KOPT-K1 (cell line): Measurements from ENCODE around the gene FRS3.

Source experiments
- H3K27ac ChIP-seq: fragments of 200-600 bp; sonication (generic); 2 replicates; pipeline ENCODE4 v1.5.1; 2016; ENCODE audit warnings: antibody characterized with exemption, mild to moderate bottlenecking, low read depth, low read length; ENCODE audit not compliant: poor library complexity, severe bottlenecking
- H3K36me3 ChIP-seq: fragments of 200-600 bp; sonication (generic); 2 replicates; pipeline ENCODE4 v1.5.1; 2017; ENCODE audit warnings: antibody characterized with exemption, mild to moderate bottlenecking, low read length, moderate library complexity; ENCODE audit not compliant: insufficient read depth
- H3K9me3 ChIP-seq: fragments of 200-600 bp; sonication (generic); 2 replicates; pipeline ENCODE4 v1.5.1; 2017; ENCODE audit warnings: antibody characterized with exemption, low read length, mild to moderate bottlenecking; ENCODE audit not compliant: insufficient read depth, poor library complexity, severe bottlenecking

FRS3 gene

GRCh38 chr6:41733360-41733706 lies 46.4 kb downstream of the FRS3 start:
- Histone ChIP-seq H3K27ac (peak overlapping the region; percentile 49), H3K9me3 (no peaks in the 10 kb centered on the region), H3K36me3 (no peaks in the 10 kb centered on the region)

- H3K27ac ChIP-seq: peak overlapping the region; percentile 49
- no peaks in the 10 kb centered on the region for H3K9me3 ChIP-seq
- no peaks in the 10 kb centered on the region for H3K36me3 ChIP-seq
Measured at GRCh38 chr6:41732591-41733359, 46.9 kb downstream of the FRS3 start.

DNA sequence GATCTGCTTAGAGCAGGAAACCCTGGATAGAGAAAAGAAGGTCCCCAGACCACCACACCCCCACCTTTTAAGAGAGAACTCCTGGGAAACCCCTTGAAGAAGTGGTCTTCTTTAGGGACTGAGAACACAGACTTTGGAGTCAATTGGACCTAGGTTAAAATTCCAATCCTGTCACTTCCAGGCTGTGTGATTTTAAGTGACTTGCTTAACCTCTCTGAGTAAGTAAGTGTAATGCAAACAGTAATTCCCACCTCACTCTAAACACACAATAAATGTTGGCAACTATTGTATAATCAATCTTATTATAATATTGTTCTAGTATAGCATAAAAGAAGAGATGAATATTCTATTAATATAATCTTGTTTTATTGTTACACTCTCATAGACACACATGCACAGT lies 47.6 kb downstream of the FRS3 start:
- Histone ChIP-seq H3K27ac (no peak overlapping the region), H3K36me3 (no peaks in the 10 kb centered on the region), H3K9me3 (no peaks in the 10 kb centered on the region)

- no peaks in the 10 kb centered on the region for H3K36me3 ChIP-seq
- H3K27ac ChIP-seq: no peak overlapping the region
- H3K9me3 ChIP-seq: no peaks in the 10 kb centered on the region
Measured at GRCh38 chr6:41731561-41732086, 48.1 kb downstream of the FRS3 start.

- no peak overlapping the region for H3K27ac ChIP-seq
- H3K36me3 ChIP-seq: no peaks in the 10 kb centered on the region
- H3K9me3 ChIP-seq: no peaks in the 10 kb centered on the region
Measured at GRCh38 chr6:41730531-41731436, 48.9 kb downstream of the FRS3 start.

GRCh38 chr6:41729624-41730023 lies 50.1 kb downstream of the FRS3 start:
- no peak overlapping the region for H3K27ac ChIP-seq
- no peaks in the 10 kb centered on the region for H3K9me3 ChIP-seq
- H3K36me3 ChIP-seq: no peaks in the 10 kb centered on the region

DNA sequence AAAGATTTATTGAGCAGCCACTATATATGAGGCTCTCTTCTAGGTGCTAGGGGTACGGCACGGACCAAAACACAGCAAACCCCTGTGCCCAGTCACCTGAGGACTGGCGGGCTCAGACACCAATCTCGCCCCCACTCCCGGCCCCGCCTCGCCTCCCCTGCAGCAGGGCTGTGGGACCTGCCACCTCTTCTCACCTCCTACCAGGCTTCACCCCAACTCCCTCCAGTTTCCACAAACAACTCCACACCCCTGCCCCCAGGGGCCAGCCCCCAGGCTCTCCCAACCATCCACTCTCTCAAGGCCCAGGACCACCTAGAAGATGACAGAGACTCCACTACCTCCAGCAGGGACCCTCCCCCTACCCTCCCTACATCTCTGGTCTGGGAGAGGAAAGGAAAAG lies 50.7 kb downstream of the FRS3 start:
- no peaks in the 10 kb centered on the region for H3K9me3 ChIP-seq
- H3K27ac ChIP-seq: no peak overlapping the region
- no peaks in the 10 kb centered on the region for H3K36me3 ChIP-seq

- H3K9me3 ChIP-seq: no peaks in the 10 kb centered on the region
- no peaks in the 10 kb centered on the region for H3K36me3 ChIP-seq
- H3K27ac ChIP-seq: peak overlapping the region; percentile 6
Measured at GRCh38 chr6:41728073-41728936, 51.4 kb downstream of the FRS3 start.

DNA sequence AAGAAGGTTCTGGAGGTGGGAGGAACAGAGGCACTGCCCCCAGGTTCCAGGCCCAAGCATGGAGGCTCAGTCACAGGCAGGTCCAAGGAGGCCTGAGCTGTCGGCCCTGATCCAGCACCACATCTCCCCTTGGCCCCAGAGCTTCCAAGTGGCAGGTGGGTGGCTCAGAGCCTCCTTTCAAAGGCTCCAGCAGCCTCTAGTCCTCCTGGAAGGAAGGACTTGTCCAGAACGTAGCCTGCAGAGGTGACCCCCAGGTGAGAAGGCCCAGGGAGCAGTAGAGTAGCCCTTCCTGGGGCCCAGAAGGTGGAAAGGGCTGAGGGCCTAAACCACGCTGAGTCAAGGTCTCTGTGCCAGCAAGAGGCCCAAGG lies 52.0 kb downstream of the FRS3 start:
- Histone ChIP-seq H3K27ac (no peak overlapping the region), H3K36me3 (no peaks in the 10 kb centered on the region), H3K9me3 (no peaks in the 10 kb centered on the region)

GRCh38 chr6:41726876-41727275 lies 52.8 kb downstream of the FRS3 start:
- Histone ChIP-seq H3K36me3 (no peaks in the 10 kb centered on the region), H3K27ac (no peak overlapping the region), H3K9me3 (no peaks in the 10 kb centered on the region)

GRCh38 chr6:41724586-41725501 lies 54.9 kb downstream of the FRS3 start:
- Histone ChIP-seq H3K9me3 (no peaks in the 10 kb centered on the region), H3K27ac (no peak overlapping the region), H3K36me3 (no peaks in the 10 kb centered on the region)

DNA sequence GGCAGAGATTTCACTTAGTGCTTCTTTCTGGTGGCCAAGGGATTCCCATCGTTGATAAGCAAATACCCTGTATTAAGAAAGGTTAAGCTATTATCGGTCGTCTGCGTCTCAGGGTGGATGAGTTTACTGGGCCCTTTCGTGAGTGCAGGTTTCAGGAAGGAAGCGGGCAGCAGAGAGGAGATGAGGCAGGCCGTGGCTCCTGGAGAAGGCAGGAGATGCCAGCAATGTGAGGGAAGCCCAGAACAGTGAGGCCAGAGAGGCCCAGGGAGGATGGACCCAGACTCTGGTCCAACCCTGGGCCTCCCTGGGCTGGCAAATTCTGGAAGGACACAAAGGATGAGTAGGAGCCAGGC lies 55.5 kb downstream of the FRS3 start:
- Histone ChIP-seq H3K36me3 (no peaks in the 10 kb centered on the region), H3K9me3 (no peaks in the 10 kb centered on the region), H3K27ac (no peak overlapping the region)

GRCh38 chr6:41723530-41724227 lies 56.0 kb downstream of the FRS3 start:
- Histone ChIP-seq H3K27ac (no peak overlapping the region), H3K9me3 (no peaks in the 10 kb centered on the region)

More at GRCh38 chr6:41723530-41724227, 56.0 kb downstream of the FRS3 start:
- H3K36me3 ChIP-seq: no peaks in the 10 kb centered on the region
